K562 (cell line): ENCODE data around the gene TBC1D5.

ENCODE experiments used
- CREM ChIP-seq: IDR thresholded peaks from 2 replicates; pipeline ENCODE4 v1.6.1; 2014; ENCODE audit warnings: antibody characterized with exemption, low read depth
- ELF2 ChIP-seq: fragments of 250-450 bp; sonication (Bioruptor Pico); IDR thresholded peaks from 2 replicates; pipeline ENCODE4 v1.5.0; 2021; ENCODE audit warnings: mild to moderate bottlenecking
- IRF2 ChIP-seq: sonication (generic); formaldehyde crosslinking; IDR thresholded peaks from 2 replicates; pipeline ENCODE4 v1.8.1; 2022; ENCODE audit warnings: mild to moderate bottlenecking, missing genetic modification reagents
- KDM1A ChIP-seq, 2 experiments: fragments of 450-650 bp; IDR thresholded peaks; 2 replicates each; pipeline ENCODE4 v1.6.1; 2016; ENCODE audit warnings: mild to moderate bottlenecking in 2 of 2
- MTA3 ChIP-seq: fragments of 450-650 bp; formaldehyde crosslinking; IDR thresholded peaks from 2 replicates; pipeline ENCODE4 v1.6.1; 2017; ENCODE audit warnings: mild to moderate bottlenecking, borderline replicate concordance
- MYBL2 ChIP-seq, 2 experiments: fragments of 450-650 bp in 1 of 2; sonication (generic) in 1 of 2; formaldehyde crosslinking in 1 of 2; IDR thresholded peaks; 2 replicates each; pipeline versions ENCODE4 v1.6.1 to v1.8.1; 2017 to 2022; ENCODE audit warnings: borderline replicate concordance in 1 of 2, inconsistent platforms in 1 of 2, low read depth in 1 of 2, mild to moderate bottlenecking in 1 of 2, missing genetic modification reagents in 1 of 2, moderate library complexity in 1 of 2
- NBN ChIP-seq: fragments of 450-650 bp; IDR thresholded peaks from 2 replicates; pipeline ENCODE4 v1.6.1; 2016; ENCODE audit warnings: low read depth, mild to moderate bottlenecking
- NCOA2 ChIP-seq, 2 experiments: fragments of 450-650 bp; IDR thresholded peaks; 2 replicates each; pipeline ENCODE4 v1.6.1; 2018; ENCODE audit warnings: mild to moderate bottlenecking in 2 of 2, moderate library complexity in 1 of 2; ENCODE audit not compliant: partially characterized antibody in 2 of 2
- POLR2A ChIP-seq: fragments of 450-650 bp; conservative IDR thresholded peaks from 2 replicates; pipeline ENCODE4 v1.6.1; 2016
- SAFB2 ChIP-seq: fragments of 200-400 bp; formaldehyde crosslinking; IDR thresholded peaks from 2 replicates; pipeline ENCODE4 v1.6.1; 2018; ENCODE audit warnings: borderline replicate concordance, low read length, low read depth, moderate library complexity; ENCODE audit not compliant: severe bottlenecking
- SMAD3 ChIP-seq: fragments of 450-650 bp; formaldehyde crosslinking; conservative IDR thresholded peaks from 2 replicates; pipeline ENCODE4 v1.4.0; 2020; ENCODE audit warnings: mild to moderate bottlenecking
- SMC3 ChIP-seq: conservative IDR thresholded peaks from 2 replicates; pipeline ENCODE4 v1.6.1; 2011; ENCODE audit warnings: low read depth, low read length, improper control_type of control experiment; ENCODE audit not compliant: insufficient read depth
- TBP ChIP-seq: optimal IDR thresholded peaks from 2 replicates; pipeline ENCODE3; 2011; ENCODE audit warnings: low read depth, low read length, improper control_type of control experiment
- ZNF561 ChIP-seq: fragments of 450-650 bp; formaldehyde crosslinking; conservative IDR thresholded peaks from 2 replicates; pipeline ENCODE4 v1.4.0; 2020; ENCODE audit warnings: mild to moderate bottlenecking, moderate library complexity

- no peak for TF ChIP-seq KDM1A (IDR thresholded peaks at IDR 0.05)
- no peak for TF ChIP-seq POLR2A
- TF ChIP-seq TBP, result no peak
- TF ChIP-seq NBN, result no peak
- TF ChIP-seq CREM, result no peak
- no peak for TF ChIP-seq SAFB2
- TF ChIP-seq ZNF561 (CRISPR knock-in tag), result no peak
- no peak for TF ChIP-seq MYBL2 (IDR thresholded peaks at IDR 0.05; ENCODE audit: low read depth)
- TF ChIP-seq MYBL2 (CRISPR knock-in tag; IDR thresholded peaks at IDR 0.05; ENCODE audit: borderline replicate concordance), result no peak
- TF ChIP-seq SMC3, result no peak
- TF ChIP-seq IRF2 (CRISPR knock-in tag), result no peak
- TF ChIP-seq NCOA2 (IDR thresholded peaks at IDR 0.05; ENCODE audit: partially characterized antibody in 2 of 2), result no peak
- no peak for TF ChIP-seq MTA3
- TF ChIP-seq SMAD3 (CRISPR knock-in tag), result no peak
- TF ChIP-seq ELF2 (CRISPR knock-in tag), result no peak
Observed at GRCh38 chr3:17581421-17582080, 160.9 kb downstream of the TBC1D5 start.
